SK-N-SH (cell line): ENCODE results near the gene PCYT2.

Experiments
- CHD2 ChIP-seq: fragments of 150-350 bp; IDR thresholded peaks from 2 replicates; pipeline ENCODE4 v1.6.1; 2018; ENCODE audit warnings: low read length; ENCODE audit not compliant: partially characterized antibody
- JUND ChIP-seq: IDR thresholded peaks from 2 replicates; pipeline ENCODE4 v1.4.0; 2012
- RAD21 ChIP-seq: IDR thresholded peaks from 2 replicates; pipeline ENCODE4 v1.6.1; 2012; ENCODE audit warnings: mild to moderate bottlenecking, low read length

- TF ChIP-seq CHD2 (no peak), JUND (no peak), RAD21 (no peak)
Observed at GRCh38 chr17:81902023-81902652, 9.1 kb downstream of the PCYT2 start, which contains the start of gene NPB.
